CD14-positive monocyte (primary cell): ENCODE results near the gene HES2. TPM values are rescaled to one million over a fixed set of nuclear protein-coding genes. Genes with fewer than 3 reads are reported as not detected.

ENCODE experiments used
- DNase-seq, 3 donors: peaks; one replicate each; pipeline ENCODE4 v3.0.0-alpha.2; 2011 to 2022
- H2AFZ ChIP-seq: 2 replicates; pipeline ENCODE4 v1.6.0; 2012; ENCODE audit warnings: mild to moderate bottlenecking, low read depth, low read length, inconsistent platforms; ENCODE audit not compliant: insufficient read depth, poor library complexity, severe bottlenecking
- H3K27ac ChIP-seq, 2 donors: 1 replicate in 1 of 2; 2 replicates in 1 of 2; pipeline ENCODE4 v1.5.1; 2012 to 2013; ENCODE audit warnings: low read length in 2 of 2, control low read depth in 1 of 2, inconsistent platforms in 1 of 2, low read depth in 1 of 2, mild to moderate bottlenecking in 1 of 2
- H3K27me3 ChIP-seq, 2 donors: one replicate each; pipeline versions ENCODE4 v1.6.0 to v1.6.1; 2011 to 2013; ENCODE audit warnings: low read length in 2 of 2; ENCODE audit not compliant: control insufficient read depth in 2 of 2, insufficient read depth in 2 of 2
- H3K36me3 ChIP-seq, 2 donors: replicated peaks in 1 of 2; 1 replicate in 1 of 2; 2 replicates in 1 of 2; pipeline versions ENCODE4 v1.5.1 to v1.6.1; 2012 to 2013; ENCODE audit warnings: low read length in 2 of 2, control low read depth in 1 of 2, inconsistent platforms in 1 of 2, mild to moderate bottlenecking in 1 of 2; ENCODE audit not compliant: insufficient read depth in 2 of 2, control insufficient read depth in 1 of 2
- H3K4me1 ChIP-seq, 2 donors: 1 replicate in 1 of 2; 2 replicates in 1 of 2; pipeline versions ENCODE4 v1.5.1 to v1.6.1; 2012 to 2013; ENCODE audit warnings: low read length in 2 of 2, control low read depth in 1 of 2, inconsistent platforms in 1 of 2, mild to moderate bottlenecking in 1 of 2, moderate library complexity in 1 of 2; ENCODE audit not compliant: insufficient read depth in 2 of 2, control insufficient read depth in 1 of 2
- H3K4me2 ChIP-seq: replicated peaks from 2 replicates; pipeline ENCODE3; 2012; ENCODE audit warnings: low read length, moderate library complexity, mild to moderate bottlenecking; ENCODE audit not compliant: poor library complexity, severe bottlenecking; ENCODE audit errors: extremely low read depth
- H3K4me3 ChIP-seq, 3 experiments: fragments of 200-600 bp in 1 of 3; sonication (generic) in 1 of 3; replicated peaks in 1 of 3; 1 replicate in 2 of 3; 2 replicates in 1 of 3; pipeline ENCODE4 v1.5.1; 2011 to 2013; ENCODE audit warnings: low read length in 3 of 3, mild to moderate bottlenecking in 3 of 3, control low read depth in 2 of 3, low read depth in 2 of 3, inconsistent platforms in 1 of 3, moderate library complexity in 1 of 3
- H3K79me2 ChIP-seq: 2 replicates; pipeline ENCODE4 v1.6.0; 2012; ENCODE audit warnings: mild to moderate bottlenecking, control low read depth, inconsistent platforms, low read length, moderate library complexity; ENCODE audit not compliant: insufficient read depth
- H3K9ac ChIP-seq: 2 replicates; pipeline ENCODE4 v1.6.0; 2017; ENCODE audit warnings: low read length, mild to moderate bottlenecking; ENCODE audit not compliant: insufficient read depth, poor library complexity, severe bottlenecking
- H3K9me3 ChIP-seq, 2 donors: replicated peaks in 1 of 2; 1 replicate in 1 of 2; 2 replicates in 1 of 2; pipeline versions ENCODE4 v1.5.1 to v1.6.1; 2012 to 2013; ENCODE audit warnings: low read length in 2 of 2, control low read depth in 1 of 2; ENCODE audit not compliant: control insufficient read depth in 1 of 2, insufficient read depth in 1 of 2
- H4K20me1 ChIP-seq: 2 replicates; pipeline ENCODE4 v1.6.0; 2012; ENCODE audit warnings: mild to moderate bottlenecking, low read length, control low read depth, moderate library complexity; ENCODE audit not compliant: insufficient read depth
- H3K27ac Mint-ChIP-seq, 7 donors: one replicate each; pipeline ENCODE4 v1.8.0; 2020; ENCODE audit warnings: mild to moderate bottlenecking in 7 of 7, mixed read lengths in 7 of 7, moderate library complexity in 6 of 7, inconsistent platforms in 2 of 7
- H3K27me3 Mint-ChIP-seq, 3 donors: one replicate each; pipeline ENCODE4 v1.8.0; 2021 to 2022; ENCODE audit warnings: low read depth in 3 of 3, mild to moderate bottlenecking in 3 of 3, mixed read lengths in 3 of 3, moderate library complexity in 3 of 3, inconsistent platforms in 1 of 3
- H3K36me3 Mint-ChIP-seq, 2 donors: one replicate each; pipeline ENCODE4 v1.8.0; 2020; ENCODE audit warnings: mixed read lengths in 2 of 2, inconsistent platforms in 1 of 2, mild to moderate bottlenecking in 1 of 2
- H3K4me1 Mint-ChIP-seq: one replicate; pipeline ENCODE4 v1.8.0; 2020; ENCODE audit warnings: mild to moderate bottlenecking, mixed read lengths
- H3K4me3 Mint-ChIP-seq, 2 donors: one replicate each; pipeline ENCODE4 v1.8.0; 2020; ENCODE audit warnings: mild to moderate bottlenecking in 2 of 2, mixed read lengths in 2 of 2, moderate library complexity in 1 of 2
- H3K9me3 Mint-ChIP-seq, 7 donors: one replicate each; pipeline ENCODE4 v1.8.0; 2020 to 2022; ENCODE audit warnings: mixed read lengths in 7 of 7, mild to moderate bottlenecking in 6 of 7, moderate library complexity in 6 of 7, inconsistent platforms in 2 of 7
- CTCF ChIP-seq: fragments of 200-600 bp; IDR thresholded peaks from one replicate; pipeline ENCODE4 v1.8.0; 2022; ENCODE audit warnings: antibody characterized with exemption, mild to moderate bottlenecking
- WGBS: methylation state at CpG from one replicate; pipeline ENCODE4 v1.1.5; 2013; ENCODE audit warnings: missing lambda C conversion rate; ENCODE audit not compliant: insufficient coverage; 5-methylcytosine and 5-hydroxymethylcytosine counted together
- intact Hi-C, 2 donors: fragments of 100-400 bp; cut with micrococcal nuclease; formaldehyde crosslinking; loops; one replicate each; pipeline versions ENCODE4 v1.15.0 to v1.15.1; 2023
- polyA plus RNA-seq, 3 donors: library from polyadenylated mRNA; depleted of rRNA in 1 of 3; unstranded in 2 of 3; stranded (reverse) in 1 of 3; fragments of 300-500 nt in 2 of 3; fragments of >200 nt in 1 of 3; fragmentation: Illumina TruSeq in 2 of 3; gene quantifications; 1 replicate in 2 of 3; 2 replicates in 1 of 3; pipeline ENCODE4 v1.2.3, GENCODE V29; 2012 to 2021

The HES2 gene
- polyA plus RNA-seq, 3 donors, result not detected

GRCh38 chr1:6426277-6426971 lies 6.7 kb upstream of the HES2 start:
- peaks cover 57 to 80% (median 59%) of the 10 kb centered on the region in 3 donors for H3K27me3 Mint-ChIP-seq
- no peak overlapping the region for H3K27ac Mint-ChIP-seq
- TF ChIP-seq CTCF, result no peak
- 94% methylated on average over 9 of the region's 9 CpGs for WGBS
- no peak overlapping the region for H3K27ac ChIP-seq
- peaks cover 0 to 5% of the 10 kb centered on the region in 2 donors for H3K9me3 ChIP-seq
- no peak overlapping the region for H3K4me2 ChIP-seq
- H3K4me3 ChIP-seq, result no peak overlapping the region
- H3K79me2 ChIP-seq, result no peaks in the 10 kb centered on the region
- H3K27me3 ChIP-seq, result peaks cover 15 to 49% of the 10 kb centered on the region in 2 donors
- no peak for DNase-seq
- intact Hi-C loops, result no loop called here
- H3K9me3 Mint-ChIP-seq, result peaks cover 0 to 9% (median 3%) of the 10 kb centered on the region in 7 donors
- H2AFZ ChIP-seq, result no peak overlapping the region
- H3K4me1 ChIP-seq, result peaks cover 0 to 6% of the 10 kb centered on the region in 2 donors
- no peaks in the 10 kb centered on the region for H4K20me1 ChIP-seq
- H3K36me3 Mint-ChIP-seq, result no peaks in the 10 kb centered on the region
- H3K4me1 Mint-ChIP-seq, result peaks cover 6% of the 10 kb centered on the region
- H3K9ac ChIP-seq, result no peak overlapping the region
- no peaks in the 10 kb centered on the region for H3K36me3 ChIP-seq
- peak overlapping the region in 1 of 2 donors; percentile 63 for H3K4me3 Mint-ChIP-seq

GRCh38 chr1:6425658-6426057 lies 5.9 kb upstream of the HES2 start:
- Mint-ChIP-seq H3K27me3 (peaks cover 61 to 80% (median 63%) of the 10 kb centered on the region in 3 donors), H3K27ac (no peak overlapping the region), H3K36me3 (no peaks in the 10 kb centered on the region), H3K4me3 (peak overlapping the region in 1 of 2 donors; percentile 63), H3K9me3 (peaks cover 0 to 9% (median 5%) of the 10 kb centered on the region in 7 donors), H3K4me1 (peaks cover 6% of the 10 kb centered on the region)
- H3K9ac ChIP-seq, result no peak overlapping the region
- intact Hi-C loops, result no loop called here
- H3K4me3 ChIP-seq, result no peak overlapping the region
- H3K9me3 ChIP-seq, result peaks cover 0 to 12% of the 10 kb centered on the region in 2 donors
- no peak overlapping the region for H3K27ac ChIP-seq
- H3K4me1 ChIP-seq, result peaks cover 0 to 6% of the 10 kb centered on the region in 2 donors
- H4K20me1 ChIP-seq, result no peaks in the 10 kb centered on the region
- H2AFZ ChIP-seq, result no peak overlapping the region
- H3K27me3 ChIP-seq, result peaks cover 21 to 57% of the 10 kb centered on the region in 2 donors
- DNase-seq, result no peak
- 90% methylated on average over 4 of the region's 6 CpGs for WGBS
- H3K79me2 ChIP-seq, result no peaks in the 10 kb centered on the region
- H3K4me2 ChIP-seq, result no peak overlapping the region
- TF ChIP-seq CTCF, result no peak
- no peaks in the 10 kb centered on the region for H3K36me3 ChIP-seq
